SK-N-SH treated with all-trans-retinoic acid at 6 μM for 48 hours (cell line): Measurements from ENCODE around the gene ARHGEF3.
"Not testable (repeated sequence)": the region's sequence is repeated elsewhere in the genome, so short reads cannot be mapped to it uniquely, and the experiment has no call there.

Experiments used
- ATAC-seq: fragments of 200-7000 bp; cut with Tn5 transposase; 3 replicates; pipeline ENCODE4 v1.9.1; 2020; ENCODE audit warnings: mild to moderate bottlenecking, moderate library complexity
- ARNTL ChIP-seq: fragments of 450-650 bp; formaldehyde crosslinking; IDR thresholded peaks from 2 replicates; pipeline ENCODE4 v1.5.0; 2020; ENCODE audit warnings: low read depth, mild to moderate bottlenecking, moderate library complexity, borderline replicate concordance
- ESRRG ChIP-seq: fragments of 250-450 bp; sonication (Bioruptor Pico); IDR thresholded peaks from 2 replicates; pipeline ENCODE4 v1.6.1; 2021; ENCODE audit warnings: mild to moderate bottlenecking
- ISL1 ChIP-seq: fragments of 250-450 bp; sonication (Bioruptor Pico); IDR thresholded peaks from 2 replicates; pipeline ENCODE4 v2.1.2; 2022; ENCODE audit warnings: mild to moderate bottlenecking, moderate library complexity
- POU6F1 ChIP-seq: fragments of 250-450 bp; sonication (Bioruptor Pico); IDR thresholded peaks from 2 replicates; pipeline ENCODE4 v1.8.0; 2021; ENCODE audit warnings: low read depth, mild to moderate bottlenecking, moderate library complexity, borderline replicate concordance
- SNAI2 ChIP-seq: fragments of 250-450 bp; sonication (Bioruptor Pico); IDR thresholded peaks from 2 replicates; pipeline ENCODE4 v1.5.0; 2020; ENCODE audit warnings: mild to moderate bottlenecking, moderate library complexity
- TCF4 ChIP-seq: fragments of 250-450 bp; sonication (Bioruptor Pico); IDR thresholded peaks from 2 replicates; pipeline ENCODE4 v1.8.0; 2021; ENCODE audit warnings: mild to moderate bottlenecking, moderate library complexity, borderline replicate concordance
- TOX ChIP-seq: fragments of 250-450 bp; sonication (Bioruptor Pico); IDR thresholded peaks from 2 replicates; pipeline ENCODE4 v1.8.0; 2021; ENCODE audit warnings: mild to moderate bottlenecking, moderate library complexity, borderline replicate concordance
- ZFP3 ChIP-seq: fragments of 250-450 bp; sonication (Bioruptor Pico); IDR thresholded peaks from 2 replicates; pipeline ENCODE4 v1.5.0; 2020; ENCODE audit warnings: mild to moderate bottlenecking, moderate library complexity
- ZFP30 ChIP-seq: fragments of 450-650 bp; formaldehyde crosslinking; IDR thresholded peaks from 2 replicates; pipeline ENCODE4 v1.5.0; 2022; ENCODE audit warnings: mild to moderate bottlenecking, moderate library complexity
- ZNF565 ChIP-seq: fragments of 450-650 bp; formaldehyde crosslinking; conservative IDR thresholded peaks from 2 replicates; pipeline ENCODE4 v1.5.0; 2020; ENCODE audit warnings: low read depth, mild to moderate bottlenecking, moderate library complexity
- ZNF70 ChIP-seq: fragments of 450-650 bp; formaldehyde crosslinking; IDR thresholded peaks from 2 replicates; pipeline ENCODE4 v1.5.0; 2020; ENCODE audit warnings: mild to moderate bottlenecking, moderate library complexity
- ZNF8 ChIP-seq: fragments of 450-650 bp; formaldehyde crosslinking; IDR thresholded peaks from 2 replicates; pipeline ENCODE4 v1.5.0; 2020; ENCODE audit warnings: mild to moderate bottlenecking, moderate library complexity
- TF ChIP-seq, protein P1 (sequence below): fragments of 250-450 bp; sonication (Bioruptor Pico); IDR thresholded peaks from 2 replicates; pipeline ENCODE4 v1.5.0; 2020; ENCODE audit warnings: mild to moderate bottlenecking, moderate library complexity
- TF ChIP-seq, protein P2 (sequence below): fragments of 250-450 bp; sonication (Bioruptor Pico); IDR thresholded peaks from 2 replicates; pipeline ENCODE4 v1.5.1; 2021; ENCODE audit warnings: mild to moderate bottlenecking, moderate library complexity
- TF ChIP-seq, protein P3 (sequence below): fragments of 250-450 bp; sonication (Bioruptor Pico); IDR thresholded peaks from 2 replicates; pipeline ENCODE4 v1.8.0; 2020; ENCODE audit warnings: mild to moderate bottlenecking, moderate library complexity, borderline replicate concordance

The ARHGEF3 gene

DNA sequence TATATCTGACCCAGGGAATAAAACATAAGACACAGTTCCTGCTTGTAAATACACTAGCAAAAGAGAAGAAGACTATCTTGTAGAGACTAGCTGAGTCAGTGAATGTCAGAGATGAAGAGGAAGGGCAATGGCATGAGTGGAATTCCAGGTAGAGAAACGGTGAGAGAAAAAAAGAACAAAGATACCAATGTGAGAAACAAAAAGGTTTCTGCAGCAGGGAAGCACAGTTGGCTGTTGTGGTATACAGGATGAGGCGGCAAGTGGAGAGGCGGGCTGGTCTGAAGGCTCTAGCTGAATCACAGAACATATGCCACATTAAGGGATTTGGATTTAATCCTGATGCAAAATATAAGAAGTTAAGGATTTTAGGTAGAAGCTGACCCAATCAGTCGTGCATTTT, 101.6 kb downstream of the ARHGEF3 start (continued):
- TF ChIP-seq, protein P1, sequence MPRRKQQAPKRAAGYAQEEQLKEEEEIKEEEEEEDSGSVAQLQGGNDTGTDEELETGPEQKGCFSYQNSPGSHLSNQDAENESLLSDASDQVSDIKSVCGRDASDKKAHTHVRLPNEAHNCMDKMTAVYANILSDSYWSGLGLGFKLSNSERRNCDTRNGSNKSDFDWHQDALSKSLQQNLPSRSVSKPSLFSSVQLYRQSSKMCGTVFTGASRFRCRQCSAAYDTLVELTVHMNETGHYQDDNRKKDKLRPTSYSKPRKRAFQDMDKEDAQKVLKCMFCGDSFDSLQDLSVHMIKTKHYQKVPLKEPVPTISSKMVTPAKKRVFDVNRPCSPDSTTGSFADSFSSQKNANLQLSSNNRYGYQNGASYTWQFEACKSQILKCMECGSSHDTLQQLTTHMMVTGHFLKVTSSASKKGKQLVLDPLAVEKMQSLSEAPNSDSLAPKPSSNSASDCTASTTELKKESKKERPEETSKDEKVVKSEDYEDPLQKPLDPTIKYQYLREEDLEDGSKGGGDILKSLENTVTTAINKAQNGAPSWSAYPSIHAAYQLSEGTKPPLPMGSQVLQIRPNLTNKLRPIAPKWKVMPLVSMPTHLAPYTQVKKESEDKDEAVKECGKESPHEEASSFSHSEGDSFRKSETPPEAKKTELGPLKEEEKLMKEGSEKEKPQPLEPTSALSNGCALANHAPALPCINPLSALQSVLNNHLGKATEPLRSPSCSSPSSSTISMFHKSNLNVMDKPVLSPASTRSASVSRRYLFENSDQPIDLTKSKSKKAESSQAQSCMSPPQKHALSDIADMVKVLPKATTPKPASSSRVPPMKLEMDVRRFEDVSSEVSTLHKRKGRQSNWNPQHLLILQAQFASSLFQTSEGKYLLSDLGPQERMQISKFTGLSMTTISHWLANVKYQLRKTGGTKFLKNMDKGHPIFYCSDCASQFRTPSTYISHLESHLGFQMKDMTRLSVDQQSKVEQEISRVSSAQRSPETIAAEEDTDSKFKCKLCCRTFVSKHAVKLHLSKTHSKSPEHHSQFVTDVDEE (CRISPR knock-in tag), result no peak
- TF ChIP-seq, all 23 proteins: peak for 0

- ATAC-seq, result no peak
- TF ChIP-seq ZFP30 (CRISPR knock-in tag) (no peak), ZFP3 (CRISPR knock-in tag) (no peak), ZNF8 (no peak), SNAI2 (CRISPR knock-in tag) (no peak), TOX (CRISPR knock-in tag) (no peak)
These were observed 106.7 kb downstream of the ARHGEF3 start for GRCh38 chr3:56694867-56695683.

DNA sequence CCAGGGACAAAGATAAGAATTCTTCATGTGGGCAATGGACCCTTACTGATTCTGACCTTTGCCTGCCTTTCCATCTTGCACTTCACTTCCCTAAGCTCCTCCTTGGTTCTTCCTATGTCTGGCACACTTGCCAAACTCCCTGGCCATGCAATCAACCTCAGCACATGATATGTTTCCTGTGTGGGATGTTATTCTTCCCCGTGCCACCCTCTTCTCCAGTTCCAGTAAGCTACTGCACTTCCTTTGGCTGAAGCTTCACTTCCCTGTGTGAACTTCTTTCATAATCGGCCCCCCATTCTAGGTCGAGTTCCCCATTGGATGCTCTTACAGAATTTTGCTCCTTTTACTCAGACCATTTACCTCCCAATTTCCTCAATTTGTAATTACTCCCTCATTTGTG, 108.0 kb downstream of the ARHGEF3 start:
- TF ChIP-seq TCF4 (no peak), ARNTL (CRISPR knock-in tag) (no peak), ESRRG (no peak), ZNF70 (CRISPR knock-in tag) (no peak), TOX (CRISPR knock-in tag) (no peak), POU6F1 (CRISPR knock-in tag) (no peak), ZNF8 (no peak), ZNF565 (CRISPR knock-in tag) (no peak), ZFP30 (CRISPR knock-in tag) (no peak), ISL1 (no peak)
- TF ChIP-seq, protein P1 (CRISPR knock-in tag), result no peak
- TF ChIP-seq, protein P2, sequence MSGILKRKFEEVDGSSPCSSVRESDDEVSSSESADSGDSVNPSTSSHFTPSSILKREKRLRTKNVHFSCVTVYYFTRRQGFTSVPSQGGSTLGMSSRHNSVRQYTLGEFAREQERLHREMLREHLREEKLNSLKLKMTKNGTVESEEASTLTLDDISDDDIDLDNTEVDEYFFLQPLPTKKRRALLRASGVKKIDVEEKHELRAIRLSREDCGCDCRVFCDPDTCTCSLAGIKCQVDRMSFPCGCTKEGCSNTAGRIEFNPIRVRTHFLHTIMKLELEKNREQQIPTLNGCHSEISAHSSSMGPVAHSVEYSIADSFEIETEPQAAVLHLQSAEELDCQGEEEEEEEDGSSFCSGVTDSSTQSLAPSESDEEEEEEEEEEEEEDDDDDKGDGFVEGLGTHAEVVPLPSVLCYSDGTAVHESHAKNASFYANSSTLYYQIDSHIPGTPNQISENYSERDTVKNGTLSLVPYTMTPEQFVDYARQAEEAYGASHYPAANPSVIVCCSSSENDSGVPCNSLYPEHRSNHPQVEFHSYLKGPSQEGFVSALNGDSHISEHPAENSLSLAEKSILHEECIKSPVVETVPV, result no peak
- TF ChIP-seq, protein P3, sequence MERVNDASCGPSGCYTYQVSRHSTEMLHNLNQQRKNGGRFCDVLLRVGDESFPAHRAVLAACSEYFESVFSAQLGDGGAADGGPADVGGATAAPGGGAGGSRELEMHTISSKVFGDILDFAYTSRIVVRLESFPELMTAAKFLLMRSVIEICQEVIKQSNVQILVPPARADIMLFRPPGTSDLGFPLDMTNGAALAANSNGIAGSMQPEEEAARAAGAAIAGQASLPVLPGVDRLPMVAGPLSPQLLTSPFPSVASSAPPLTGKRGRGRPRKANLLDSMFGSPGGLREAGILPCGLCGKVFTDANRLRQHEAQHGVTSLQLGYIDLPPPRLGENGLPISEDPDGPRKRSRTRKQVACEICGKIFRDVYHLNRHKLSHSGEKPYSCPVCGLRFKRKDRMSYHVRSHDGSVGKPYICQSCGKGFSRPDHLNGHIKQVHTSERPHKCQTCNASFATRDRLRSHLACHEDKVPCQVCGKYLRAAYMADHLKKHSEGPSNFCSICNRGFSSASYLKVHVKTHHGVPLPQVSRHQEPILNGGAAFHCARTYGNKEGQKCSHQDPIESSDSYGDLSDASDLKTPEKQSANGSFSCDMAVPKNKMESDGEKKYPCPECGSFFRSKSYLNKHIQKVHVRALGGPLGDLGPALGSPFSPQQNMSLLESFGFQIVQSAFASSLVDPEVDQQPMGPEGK (CRISPR knock-in tag), result no peak
- ATAC-seq, result no peak

- ATAC-seq, result not testable (repeated sequence)
These were observed 109.0 kb downstream of the ARHGEF3 start for GRCh38 chr3:56692520-56693433.

DNA sequence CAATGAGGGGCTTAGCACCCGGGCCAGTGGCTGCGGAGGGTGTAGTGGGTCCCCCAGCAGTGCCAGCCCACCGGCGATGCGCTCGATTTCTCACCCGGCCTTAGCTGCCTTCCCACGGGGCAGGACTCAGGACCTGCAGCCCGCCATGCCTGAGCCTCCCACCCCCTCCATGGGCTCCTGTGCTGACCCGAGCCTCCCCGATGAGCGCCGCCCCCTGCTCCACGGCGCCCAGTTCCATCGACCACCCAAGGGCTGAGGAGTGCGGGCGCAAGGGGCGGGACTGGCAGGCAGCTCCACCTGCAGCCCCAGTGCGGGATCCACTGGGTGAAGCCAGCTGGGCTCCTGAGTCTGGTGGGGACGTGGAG, 109.8 kb downstream of the ARHGEF3 start:
- not testable (repeated sequence) for ATAC-seq
